ENCODE results near the gene SOX18. TPM values are rescaled to one million over a fixed set of nuclear protein-coding genes. Genes with fewer than 3 reads are reported as not detected.
A peak's percentile ranks its signal among the peaks of the same experiment; 100 is the strongest.

Gene SOX18
- total and polyA plus RNA-seq, 2 of the 13 experiments (the other 11 are each of a cell fraction or from before 2014, with no cell fraction given): 1.6 to 1.9 TPM

DNA sequence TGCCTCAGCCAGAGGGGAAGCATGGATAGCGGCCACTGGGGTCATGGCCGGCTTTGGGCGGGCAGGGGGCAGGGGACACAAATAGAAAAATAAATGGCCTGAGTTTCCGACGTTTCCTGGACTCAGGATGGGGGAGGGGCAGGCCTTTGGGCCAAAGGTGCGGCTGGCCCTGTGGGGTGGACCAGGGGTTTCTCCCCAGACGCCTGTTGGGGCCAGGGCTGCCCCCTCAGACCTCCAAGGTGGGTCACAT, 7.1 kb upstream of the SOX18 start (continued):
- TF ChIP-seq, protein P1, sequence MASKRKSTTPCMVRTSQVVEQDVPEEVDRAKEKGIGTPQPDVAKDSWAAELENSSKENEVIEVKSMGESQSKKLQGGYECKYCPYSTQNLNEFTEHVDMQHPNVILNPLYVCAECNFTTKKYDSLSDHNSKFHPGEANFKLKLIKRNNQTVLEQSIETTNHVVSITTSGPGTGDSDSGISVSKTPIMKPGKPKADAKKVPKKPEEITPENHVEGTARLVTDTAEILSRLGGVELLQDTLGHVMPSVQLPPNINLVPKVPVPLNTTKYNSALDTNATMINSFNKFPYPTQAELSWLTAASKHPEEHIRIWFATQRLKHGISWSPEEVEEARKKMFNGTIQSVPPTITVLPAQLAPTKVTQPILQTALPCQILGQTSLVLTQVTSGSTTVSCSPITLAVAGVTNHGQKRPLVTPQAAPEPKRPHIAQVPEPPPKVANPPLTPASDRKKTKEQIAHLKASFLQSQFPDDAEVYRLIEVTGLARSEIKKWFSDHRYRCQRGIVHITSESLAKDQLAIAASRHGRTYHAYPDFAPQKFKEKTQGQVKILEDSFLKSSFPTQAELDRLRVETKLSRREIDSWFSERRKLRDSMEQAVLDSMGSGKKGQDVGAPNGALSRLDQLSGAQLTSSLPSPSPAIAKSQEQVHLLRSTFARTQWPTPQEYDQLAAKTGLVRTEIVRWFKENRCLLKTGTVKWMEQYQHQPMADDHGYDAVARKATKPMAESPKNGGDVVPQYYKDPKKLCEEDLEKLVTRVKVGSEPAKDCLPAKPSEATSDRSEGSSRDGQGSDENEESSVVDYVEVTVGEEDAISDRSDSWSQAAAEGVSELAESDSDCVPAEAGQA (IDR thresholded peaks at IDR 0.05; ENCODE audit: low read depth): 0 out of 2 replicates have a peak, but pooled peaks have one; percentile 29
- TF ChIP-seq, protein P1 (CRISPR knock-in tag; IDR thresholded peaks at IDR 0.05; ENCODE audit: borderline replicate concordance): no peak
- TF ChIP-seq HMG20A (CRISPR knock-in tag; IDR thresholded peaks at IDR 0.05; ENCODE audit: borderline replicate concordance) (no peak), ZNF839 (CRISPR knock-in tag; IDR thresholded peaks at IDR 0.05; ENCODE audit: borderline replicate concordance) (no peak; the same call in 1 of the 2 replicates), CAMTA2 (CRISPR knock-in tag; IDR thresholded peaks at IDR 0.05; ENCODE audit: borderline replicate concordance) (no peak), ZEB1 (IDR thresholded peaks at IDR 0.05; ENCODE audit: insufficient replicate concordance, low read depth) (no peak), HOMEZ (CRISPR knock-in tag; IDR thresholded peaks at IDR 0.05; ENCODE audit: low read depth) (peak; percentile 20; the same call in 1 of the 2 replicates), ZNF703 (CRISPR knock-in tag; IDR thresholded peaks at IDR 0.05; ENCODE audit: borderline replicate concordance) (no peak), U2AF2 (IDR thresholded peaks at IDR 0.05; ENCODE audit: low read depth, low read length) (no peak), THAP9 (CRISPR knock-in tag; IDR thresholded peaks at IDR 0.05; ENCODE audit: borderline replicate concordance) (no peak), TRIM22 (IDR thresholded peaks at IDR 0.05) (no peak), KDM3A (CRISPR knock-in tag; IDR thresholded peaks at IDR 0.05; ENCODE audit: low read depth) (peak; percentile 62; the same call in 1 of the 2 replicates), SKI (IDR thresholded peaks at IDR 0.05; ENCODE audit: partially characterized antibody) (no peak)
- TF ChIP-seq, protein P2, sequence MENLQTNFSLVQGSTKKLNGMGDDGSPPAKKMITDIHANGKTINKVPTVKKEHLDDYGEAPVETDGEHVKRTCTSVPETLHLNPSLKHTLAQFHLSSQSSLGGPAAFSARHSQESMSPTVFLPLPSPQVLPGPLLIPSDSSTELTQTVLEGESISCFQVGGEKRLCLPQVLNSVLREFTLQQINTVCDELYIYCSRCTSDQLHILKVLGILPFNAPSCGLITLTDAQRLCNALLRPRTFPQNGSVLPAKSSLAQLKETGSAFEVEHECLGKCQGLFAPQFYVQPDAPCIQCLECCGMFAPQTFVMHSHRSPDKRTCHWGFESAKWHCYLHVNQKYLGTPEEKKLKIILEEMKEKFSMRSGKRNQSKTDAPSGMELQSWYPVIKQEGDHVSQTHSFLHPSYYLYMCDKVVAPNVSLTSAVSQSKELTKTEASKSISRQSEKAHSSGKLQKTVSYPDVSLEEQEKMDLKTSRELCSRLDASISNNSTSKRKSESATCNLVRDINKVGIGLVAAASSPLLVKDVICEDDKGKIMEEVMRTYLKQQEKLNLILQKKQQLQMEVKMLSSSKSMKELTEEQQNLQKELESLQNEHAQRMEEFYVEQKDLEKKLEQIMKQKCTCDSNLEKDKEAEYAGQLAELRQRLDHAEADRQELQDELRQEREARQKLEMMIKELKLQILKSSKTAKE (CRISPR knock-in tag; IDR thresholded peaks at IDR 0.05; ENCODE audit: borderline replicate concordance): peak; percentile 69; the same call in 1 of the 2 replicates

All from HepG2 (cell line).